ENCODE data around the gene MYH9.
A peak's percentile ranks its signal among the peaks of the same experiment; 100 is the strongest.

MYH9 gene

DNA sequence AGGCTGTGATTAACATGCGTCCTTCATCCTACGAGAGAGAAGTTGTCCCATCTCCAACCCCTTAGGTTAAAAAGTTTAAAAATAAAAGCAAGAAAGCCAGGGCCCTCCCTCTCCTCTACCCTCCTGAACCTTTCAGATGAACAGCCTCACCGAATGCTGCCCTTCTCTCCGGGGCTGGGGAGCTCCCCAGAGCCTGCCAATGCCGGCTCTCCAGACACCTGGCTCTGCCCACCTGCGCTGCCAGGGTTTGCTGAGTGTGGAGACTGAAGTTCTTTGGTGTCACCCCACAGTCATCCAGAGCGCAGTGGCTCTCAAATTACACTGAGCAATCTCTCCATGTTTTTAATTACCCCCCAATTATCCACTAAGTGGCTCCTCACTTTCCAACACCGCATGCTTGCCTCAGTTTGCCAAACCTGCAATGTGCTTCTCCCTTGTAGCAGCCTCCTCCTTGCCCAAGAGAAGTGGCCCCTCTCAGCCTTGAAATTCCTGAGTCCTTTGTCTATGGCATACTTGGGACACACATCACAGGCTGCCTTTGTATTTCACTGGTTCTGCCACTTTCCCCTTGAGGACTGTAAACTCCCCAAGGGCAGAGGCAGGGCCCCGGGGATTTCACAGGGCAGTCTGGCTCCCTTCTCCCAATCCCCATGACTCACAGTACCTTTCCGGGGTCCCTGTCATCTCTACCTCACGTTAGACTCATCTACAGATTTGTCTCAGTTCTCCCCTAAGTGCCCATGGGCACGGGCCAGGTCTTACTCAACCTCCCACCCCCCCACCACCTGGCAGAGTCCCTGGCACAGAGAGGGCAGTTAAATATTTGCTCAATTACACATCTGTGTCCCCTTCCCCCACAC is 2.0 kb downstream of the MYH9 start:
- DNase-seq, result peak; percentile 70

DNA sequence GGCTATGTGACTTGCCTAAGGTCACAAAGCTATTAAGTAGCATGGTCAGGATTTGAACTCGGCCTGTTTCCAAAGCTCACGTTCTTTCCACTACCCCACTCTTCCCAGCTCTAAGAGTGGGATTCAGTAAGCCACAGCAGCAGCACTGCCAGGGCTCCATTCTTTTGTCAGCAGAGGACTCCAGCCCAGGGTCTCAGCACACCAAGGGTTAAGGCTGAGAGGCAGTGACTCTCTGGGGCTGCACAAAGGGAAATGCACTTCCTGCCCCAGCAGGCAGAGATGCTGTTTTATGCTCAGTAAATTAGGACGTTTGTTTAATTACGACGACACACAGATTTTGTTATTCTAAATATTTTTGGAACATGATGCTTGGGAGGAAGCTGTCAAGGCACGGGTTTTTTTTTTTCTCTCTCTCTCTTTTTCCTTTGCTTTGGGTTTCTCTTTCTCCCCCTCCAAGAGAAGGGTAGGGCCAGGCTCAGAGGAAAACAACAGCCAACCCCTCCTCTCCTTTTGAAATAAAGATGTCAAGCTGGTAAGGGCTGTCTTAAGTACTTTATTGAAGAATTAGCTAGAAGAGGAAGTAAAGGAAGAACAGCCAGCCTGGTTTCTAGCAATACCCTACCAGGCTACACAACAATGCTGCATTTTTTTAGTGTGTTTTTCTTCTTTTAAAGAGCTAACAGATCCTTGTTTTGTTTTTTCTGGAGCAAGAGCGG is 2.8 kb downstream of the MYH9 start:
- DNase-seq, result peak; percentile 34

DNA sequence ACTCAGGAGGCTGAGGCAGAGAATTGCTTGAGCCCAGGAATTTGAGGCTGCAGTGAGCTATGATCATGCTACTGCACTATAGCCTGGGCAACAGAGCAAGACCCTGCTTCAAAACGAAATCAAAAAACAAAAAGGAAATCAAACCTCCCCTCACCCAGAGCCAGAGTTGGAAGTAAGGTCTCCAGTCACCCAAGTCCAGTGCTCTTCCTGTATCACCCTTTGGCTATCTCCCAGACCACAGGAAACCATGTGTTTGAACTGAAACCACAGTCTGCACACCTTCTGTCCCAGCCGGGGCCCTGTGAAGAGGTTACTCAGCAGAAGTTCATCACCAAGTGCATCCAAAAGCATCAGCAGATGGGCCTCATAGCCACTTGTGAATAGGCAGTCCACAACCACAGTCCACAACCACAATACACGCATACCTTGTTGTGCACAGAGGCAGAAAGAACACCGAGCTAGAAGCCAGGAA is 4.6 kb downstream of the MYH9 start:
- DNase-seq, result no peak

DNA sequence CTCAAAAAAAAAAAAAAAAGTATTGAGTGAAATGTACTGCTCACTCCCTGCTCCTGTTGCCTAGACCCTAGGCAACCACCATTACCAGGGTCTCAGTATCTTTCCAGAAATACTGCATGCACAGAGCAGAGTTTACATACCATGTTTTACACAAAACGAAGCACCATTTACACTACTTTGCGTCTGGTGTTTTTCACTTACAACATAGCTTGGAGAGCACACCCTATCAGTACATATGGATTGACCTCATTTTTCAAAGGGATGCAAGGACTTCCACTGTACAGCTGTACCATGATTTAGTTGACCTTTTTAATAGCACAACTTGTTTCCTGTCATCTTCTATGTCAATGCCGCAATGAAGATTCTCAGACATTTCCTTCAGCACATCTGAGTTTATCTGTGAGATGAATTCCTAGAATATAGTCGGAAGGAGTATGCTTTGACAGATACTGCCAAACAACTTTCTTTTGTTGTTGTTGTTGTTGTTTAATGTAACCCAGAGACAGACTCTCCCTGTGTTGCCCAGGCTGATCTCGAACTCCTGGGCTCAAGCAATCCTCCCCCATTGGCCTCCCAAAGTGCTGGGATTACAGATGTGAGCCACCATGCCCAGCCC is 6.1 kb downstream of the MYH9 start:
- DNase-seq, result no peak

DNA sequence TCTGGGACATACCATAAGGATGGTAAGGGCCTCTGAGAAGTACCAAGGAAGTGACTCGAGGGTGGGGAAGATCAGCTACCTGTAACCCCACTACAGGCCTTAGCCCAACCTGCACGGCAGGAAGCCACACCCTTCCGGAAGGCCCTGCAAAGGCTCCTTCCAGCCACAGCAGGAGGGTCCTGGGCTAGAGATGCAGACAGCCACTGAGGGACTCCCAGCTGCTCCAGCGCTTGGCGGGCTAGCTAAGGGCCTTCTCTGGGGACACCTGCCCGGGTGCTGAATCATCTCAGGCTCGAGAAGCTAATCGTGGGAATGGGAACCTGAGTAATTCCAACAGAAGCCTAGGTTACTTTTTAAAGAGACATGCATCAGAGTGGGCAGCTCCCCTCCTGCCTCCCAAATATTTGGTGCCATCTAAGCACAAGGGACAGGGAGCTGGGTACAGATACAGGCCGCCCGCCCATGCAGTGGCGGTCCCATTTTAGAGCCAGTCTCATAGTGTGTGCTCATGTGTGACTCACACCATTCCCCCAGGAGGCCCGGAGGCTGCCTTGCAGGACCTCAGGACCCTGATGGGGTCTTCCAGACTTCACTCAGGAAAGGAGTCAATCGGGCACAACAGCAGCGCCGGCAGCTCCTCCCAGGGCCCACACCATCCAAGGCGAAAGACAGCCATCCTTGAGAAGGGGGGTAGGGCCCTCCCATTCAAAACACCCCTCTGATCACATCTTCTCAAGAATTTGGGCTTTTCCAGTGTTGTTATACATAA is 8.0 kb downstream of the MYH9 start:
- no peak for DNase-seq

DNA sequence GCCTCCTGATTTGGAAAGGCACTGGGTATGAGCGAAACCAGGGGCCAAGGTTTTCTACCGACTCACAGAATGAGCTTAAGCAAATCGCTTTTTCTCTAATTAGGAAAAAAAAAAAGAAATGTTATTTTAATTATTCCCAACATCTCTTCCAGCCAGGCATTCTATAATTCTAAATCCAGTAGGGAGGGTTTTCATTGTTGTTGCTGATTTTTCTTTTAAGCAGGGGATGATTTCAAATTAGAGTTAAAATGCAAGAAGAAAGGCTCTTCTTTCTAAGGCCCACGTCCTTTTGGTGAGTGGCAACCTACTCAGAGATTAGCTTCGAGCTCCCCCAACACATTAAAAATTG is 8.9 kb downstream of the MYH9 start:
- no peak for DNase-seq

DNA sequence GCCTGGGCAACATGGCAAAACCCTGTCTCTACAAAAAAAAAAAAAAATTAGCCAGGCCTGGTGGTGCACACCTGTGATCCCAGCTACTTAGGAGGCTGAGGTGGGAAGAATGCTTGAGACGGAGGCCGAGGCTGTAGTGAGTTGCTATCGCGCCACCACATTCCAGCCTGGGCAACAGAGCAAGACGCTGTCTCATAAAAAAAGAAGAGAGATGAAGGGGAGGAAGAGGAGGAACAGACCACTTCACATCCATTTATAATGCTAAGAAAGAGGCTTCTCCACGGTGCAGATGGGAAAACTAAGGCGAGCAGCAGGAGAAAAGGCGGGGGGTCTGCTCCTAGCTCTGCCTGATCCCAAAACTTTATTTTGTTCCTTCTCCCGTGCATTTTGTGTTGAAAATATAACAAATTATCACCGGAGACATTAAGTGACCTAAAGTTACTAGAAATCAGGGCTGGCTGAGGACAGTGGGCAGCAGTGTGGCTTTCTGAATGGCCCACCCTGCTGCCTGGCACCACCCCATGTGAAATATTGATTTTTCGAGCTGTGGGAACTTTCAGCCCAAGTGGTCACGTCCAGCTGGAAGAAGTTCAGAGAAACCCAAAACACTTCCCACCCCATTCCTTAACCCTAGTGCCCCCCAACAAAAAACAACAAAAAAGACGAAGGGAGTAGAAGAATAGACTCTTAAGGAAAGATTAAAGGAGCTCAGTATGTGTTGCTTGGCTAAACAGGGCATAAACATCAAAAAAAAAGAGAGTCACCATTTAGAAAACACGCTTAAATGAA is 9.5 kb downstream of the MYH9 start:
- DNase-seq, result no peak

DNA sequence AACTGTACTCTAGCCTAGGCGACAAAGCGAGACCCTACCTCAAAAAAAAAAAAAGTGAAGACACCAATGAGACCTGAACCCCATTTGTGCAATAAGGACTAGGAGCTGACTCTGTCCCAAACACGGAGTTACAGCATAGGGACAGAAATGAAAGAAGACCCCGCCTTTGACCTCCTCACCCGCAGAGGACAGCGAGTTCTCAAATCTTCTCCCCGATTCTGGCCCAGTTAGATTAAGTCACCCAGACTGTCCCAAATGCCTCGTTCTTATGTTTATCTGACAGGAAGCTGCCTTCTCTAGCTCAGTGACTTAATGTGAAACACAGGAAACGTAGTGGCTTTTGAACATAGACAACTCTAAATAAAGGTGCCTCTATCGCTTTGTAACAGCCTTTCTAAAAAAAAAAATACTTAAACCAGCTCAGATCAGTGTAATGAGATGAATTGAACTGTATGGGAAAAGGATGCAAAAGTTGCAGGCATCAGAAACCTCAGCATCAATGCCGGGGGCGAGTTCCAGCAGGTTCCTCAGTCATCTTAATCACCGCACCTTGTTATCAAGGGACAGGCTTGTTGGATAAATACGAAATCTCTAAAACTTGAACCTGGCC is 10.6 kb downstream of the MYH9 start:
- DNase-seq, result no peak

DNA sequence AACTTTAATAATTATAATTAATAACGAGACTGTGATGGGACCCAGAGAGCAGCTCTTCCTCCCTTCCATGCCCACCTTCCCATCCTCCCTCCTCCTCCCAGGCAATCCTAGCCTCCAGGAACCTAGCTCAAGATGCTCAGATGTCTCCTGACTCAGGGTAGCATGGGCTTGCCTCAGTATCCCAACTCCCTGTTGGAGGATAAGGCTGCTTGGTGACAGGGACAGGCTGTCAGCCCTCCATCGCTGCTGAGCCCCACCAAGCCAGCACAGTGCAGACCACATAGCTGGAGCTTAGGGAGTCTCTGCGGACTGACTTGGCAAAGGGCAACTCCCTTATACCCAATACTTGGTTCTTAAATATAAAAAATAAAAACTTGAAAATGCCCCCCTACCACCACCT is 11.5 kb downstream of the MYH9 start:
- no peak for DNase-seq

DNA sequence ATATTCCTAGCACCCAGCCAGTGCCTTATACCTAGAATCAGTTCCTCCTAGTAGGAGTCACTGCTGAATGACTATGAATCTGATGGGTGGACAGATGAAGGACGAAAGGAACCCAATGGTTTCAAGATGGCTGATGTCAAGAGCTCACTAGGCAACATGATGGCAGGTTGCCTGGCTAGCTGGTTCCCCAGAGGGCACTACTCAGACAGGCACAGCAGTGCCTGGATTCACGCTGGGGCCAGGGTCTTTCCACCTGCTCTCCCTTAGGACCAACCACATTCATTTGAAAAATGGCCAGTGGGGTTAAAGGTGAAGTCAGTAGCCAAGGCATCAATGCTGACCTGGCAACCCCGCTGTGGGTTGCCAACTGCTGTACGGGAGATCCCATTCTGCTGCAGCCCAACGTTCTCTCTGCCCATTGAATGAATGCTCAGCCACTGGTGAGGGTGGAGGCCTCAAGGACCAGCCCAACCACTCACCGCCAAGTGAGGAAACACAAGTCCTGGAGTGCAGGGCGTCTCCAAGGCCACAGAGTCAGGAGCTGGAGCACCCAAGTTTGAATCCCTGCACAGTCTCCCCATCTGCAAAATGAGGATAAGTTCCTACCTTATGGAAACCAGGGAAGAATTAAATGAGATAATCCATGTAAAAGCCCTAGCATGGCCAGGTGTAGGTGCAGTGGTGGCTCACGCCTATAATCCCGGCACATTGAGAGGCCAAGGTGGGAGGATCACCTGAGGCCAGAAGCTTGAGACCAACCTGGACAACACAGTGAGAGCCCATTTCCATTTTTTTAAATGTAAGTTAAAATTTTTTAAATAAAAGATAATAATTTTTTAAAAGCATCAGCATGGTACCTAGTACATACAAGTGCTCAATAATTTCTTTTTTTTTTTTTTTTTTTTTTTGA is 12.4 kb downstream of the MYH9 start:
- peak; percentile 44 for DNase-seq

DNA sequence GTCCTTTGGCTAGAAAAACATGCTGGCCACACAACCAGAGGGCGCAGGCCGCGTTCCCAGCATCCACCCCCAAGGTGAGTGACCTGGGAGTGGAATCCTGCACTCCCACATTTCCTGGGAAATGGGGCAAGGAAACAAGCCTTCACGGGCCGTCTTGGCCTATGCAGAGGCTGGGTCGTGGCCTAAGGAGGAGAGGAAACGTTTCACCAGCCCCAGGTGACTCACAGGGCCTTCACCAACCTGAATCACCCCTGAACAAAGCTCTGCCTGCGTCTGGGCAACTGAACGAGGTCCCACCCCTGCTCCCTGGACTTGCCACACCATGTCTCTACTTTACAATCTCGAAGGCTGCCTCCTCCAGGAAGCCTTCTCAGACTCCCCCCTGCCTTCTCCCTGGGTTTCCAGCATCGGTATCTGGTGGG is 13.2 kb downstream of the MYH9 start:
- peak; percentile 45 for DNase-seq

DNA sequence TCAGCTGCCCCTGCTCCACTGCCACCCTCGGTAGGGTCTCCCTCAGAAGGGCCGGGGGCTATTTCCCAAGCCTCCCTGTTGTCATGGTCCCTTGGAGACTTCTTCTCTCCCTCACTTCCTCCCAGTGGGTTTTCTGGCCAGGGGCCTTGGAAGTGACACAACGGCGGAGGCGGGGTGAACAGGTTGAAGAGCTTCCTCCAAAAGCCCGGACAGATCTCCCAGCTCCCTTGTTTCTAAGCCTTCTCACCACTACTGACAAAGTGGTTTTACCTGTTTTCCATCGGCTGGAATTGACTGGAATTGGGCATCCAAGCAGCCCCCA is 14.5 kb downstream of the MYH9 start:
- peak; percentile 52 for DNase-seq

DNA sequence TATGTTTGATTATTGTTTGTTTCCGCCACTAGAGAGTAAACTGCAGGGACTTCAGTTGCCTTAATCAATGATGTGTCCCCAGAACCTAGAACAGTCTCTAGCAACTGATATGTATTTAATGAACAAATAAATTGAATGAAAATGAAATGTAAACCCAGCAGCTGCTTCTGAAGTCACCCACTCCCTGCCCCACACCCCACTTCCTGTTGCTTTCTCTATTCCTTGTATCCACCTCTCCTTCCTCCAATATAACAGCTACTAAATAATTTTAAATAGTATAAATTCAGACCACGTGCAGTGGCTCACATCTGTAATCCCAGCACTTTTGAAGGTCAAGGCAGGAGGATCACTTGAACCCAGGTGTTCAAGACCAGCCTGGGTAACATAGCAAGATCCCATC is 15.8 kb downstream of the MYH9 start:
- no peak for DNase-seq

DNA sequence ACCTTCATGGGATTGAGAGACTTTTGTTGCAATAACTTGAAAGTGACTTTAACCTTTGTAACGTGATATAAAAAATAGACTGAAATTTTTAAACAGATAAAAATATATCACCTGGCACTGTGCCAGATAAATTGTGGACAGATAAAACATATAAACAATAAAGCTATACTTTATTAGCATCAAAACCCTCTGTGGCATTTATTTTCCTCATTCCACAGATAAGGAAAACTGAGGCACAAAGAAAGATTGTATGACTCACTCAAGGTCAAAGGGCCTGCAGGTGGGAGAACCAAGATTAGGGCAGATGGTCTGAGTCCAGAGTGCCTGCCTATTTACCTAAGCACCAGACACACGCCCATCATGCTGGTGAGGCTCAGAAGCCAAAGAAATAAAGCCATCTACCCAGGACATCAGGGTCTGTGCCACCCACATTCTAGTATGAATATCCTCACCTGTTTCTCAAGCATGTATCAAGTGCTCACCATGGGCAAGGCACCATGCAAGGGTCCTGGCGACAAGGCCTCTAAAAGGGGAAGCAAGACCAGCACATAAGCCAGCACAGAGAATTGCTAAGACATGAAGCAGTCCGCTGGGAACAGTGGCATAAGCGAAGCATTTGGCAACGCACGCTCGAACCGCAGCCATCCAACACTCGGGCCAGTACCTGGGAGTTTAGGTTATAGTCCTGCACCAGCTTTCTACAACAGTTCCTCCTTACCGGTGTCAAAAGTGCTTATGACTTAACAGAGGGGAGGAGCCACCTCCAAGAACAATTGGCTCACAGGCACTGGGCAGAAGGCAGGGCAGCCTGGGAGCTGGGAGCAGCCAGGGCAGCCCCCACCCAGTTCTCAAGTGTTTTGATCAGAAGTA is 17.6 kb downstream of the MYH9 start:
- peak; percentile 61 for DNase-seq

DNA sequence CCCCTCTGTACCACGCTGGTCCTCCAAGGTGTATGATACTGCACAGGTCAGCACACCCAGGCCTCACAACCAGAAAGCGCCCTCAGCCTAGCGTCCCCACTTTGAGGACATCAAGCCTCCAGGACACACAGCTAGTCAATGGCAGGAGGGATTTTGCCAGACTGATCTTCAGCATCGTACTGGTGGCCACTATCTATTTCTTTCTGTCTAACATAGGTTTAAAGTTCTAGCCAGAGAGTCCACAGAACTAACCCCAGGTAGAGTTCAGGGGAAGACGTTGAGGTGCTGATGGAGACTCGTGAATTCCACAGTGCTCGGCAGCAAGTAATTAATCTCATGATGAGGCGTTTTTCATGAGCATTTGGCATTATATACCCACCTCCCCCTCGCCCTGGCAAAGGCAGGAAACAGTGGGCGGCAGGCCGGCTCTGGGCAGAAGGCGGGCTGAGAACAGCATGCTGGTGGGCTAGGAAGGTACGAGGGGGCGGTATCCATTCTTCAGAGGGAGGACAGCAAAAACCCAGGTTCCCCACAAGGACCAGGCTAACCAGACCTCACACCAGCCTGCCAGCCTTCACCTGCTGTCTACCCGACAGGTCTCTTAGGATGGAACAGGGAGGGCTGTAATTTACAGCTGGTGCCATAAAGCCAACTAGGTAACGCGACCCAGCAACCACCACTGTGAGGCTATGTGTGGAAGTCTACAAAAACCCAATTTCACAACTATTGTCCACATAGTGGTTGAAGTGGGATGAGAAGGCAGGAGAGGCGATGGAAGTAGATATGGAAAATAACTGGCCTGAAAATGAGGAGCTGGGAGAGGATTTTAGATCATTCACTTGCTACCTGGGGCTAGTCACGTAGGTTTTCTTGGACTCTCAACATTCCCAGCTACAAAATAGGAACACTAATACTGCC is 18.5 kb downstream of the MYH9 start:
- no peak for DNase-seq

DNA sequence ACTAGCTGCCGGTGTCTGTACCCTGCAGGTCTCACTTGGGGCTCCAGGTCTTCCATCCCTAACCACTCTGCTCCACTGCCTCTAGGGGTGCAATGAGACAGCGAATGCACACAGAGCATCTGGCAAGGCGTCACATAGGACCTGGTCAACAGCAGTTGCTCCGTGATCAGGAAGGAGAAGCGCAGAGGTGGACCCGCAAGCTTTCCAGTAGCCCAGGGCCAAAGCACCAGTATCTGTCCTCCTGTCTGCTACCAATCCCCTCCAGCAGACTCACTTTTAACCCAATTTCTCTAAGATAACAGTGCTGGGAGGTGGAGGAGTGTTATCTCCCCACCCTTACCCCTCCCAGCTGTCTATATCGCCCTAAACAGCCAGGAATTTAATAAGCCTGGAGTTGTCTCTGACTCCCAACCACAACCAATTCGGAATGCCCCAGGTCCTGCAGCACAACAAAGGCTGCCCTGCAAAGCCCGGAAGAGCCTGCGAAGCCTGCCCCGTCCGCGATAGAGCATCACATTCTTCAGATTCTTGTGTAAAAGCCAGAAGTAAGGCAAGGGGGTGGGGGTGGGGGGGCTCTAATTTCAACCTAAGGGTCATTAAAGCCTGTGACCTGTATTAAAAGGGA is 19.3 kb downstream of the MYH9 start:
- DNase-seq, result no peak

DNA sequence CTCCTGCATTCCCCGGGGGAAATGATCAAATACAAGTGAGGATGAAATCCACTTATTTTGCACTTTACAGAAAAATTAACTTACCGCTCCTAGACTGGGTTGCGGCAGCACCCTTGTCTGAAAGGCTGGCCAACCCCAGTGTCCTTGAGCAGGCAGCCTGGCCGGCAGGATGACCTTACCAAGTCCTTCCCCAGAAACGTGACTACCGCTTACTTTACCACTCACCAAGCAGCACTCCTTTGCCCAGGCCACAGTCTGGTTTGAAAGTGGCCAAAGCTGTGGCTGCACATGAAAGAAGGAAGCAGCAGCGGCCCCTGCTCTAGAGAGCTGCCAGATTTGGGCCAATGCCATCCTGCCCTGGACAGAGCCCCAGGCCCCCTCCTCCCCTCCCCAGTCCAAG is 20.3 kb downstream of the MYH9 start:
- no peak for DNase-seq

DNA sequence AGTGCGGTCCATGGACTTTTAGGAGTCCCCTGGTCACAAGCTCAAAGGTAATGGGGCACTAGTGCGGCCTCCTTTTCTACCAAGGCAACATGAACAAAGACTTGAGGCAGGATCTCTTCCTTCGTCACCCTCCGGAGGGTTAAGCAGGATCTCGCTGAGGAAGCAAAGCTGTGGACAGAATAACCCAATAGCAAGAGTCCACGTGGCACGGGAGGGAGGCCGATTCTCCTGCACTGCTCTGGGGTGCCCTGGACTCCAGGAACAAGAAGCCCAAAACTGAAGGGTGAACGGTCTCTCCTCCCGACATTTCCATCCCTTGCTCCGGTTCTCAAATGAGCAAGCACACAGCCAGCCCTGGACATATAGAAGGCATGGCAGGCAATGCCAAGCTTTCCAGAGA is 20.7 kb downstream of the MYH9 start:
- no peak for DNase-seq

All from suppressor macrophage treated with lipopolysaccharide for 4 hours (primary cell).